ENCODE measurements around the gene UBTD1.

Gene UBTD1

DNA sequence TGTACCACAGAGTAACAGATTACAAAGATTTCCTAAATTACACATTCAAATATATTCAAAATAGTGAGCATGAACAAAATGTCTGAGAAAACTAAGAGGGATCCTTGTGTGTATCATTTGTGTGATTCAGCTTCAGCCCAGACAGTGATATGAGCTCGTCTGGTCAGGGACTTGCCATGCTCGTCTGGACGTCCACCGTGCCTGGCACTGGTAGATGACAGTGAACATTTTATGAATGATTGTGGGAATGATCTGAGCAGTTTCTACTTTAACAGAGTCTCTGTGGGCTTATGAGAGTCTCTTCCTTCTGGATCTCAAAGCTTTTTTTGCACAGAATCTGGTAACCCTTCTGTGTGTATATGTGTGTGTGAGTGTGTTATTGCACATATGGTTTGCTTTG lies 39.7 kb downstream of the UBTD1 start:
- H3K4me3 ChIP-seq (ENCODE audit: low read length): no peak overlapping the region
- TF ChIP-seq, protein P1, sequence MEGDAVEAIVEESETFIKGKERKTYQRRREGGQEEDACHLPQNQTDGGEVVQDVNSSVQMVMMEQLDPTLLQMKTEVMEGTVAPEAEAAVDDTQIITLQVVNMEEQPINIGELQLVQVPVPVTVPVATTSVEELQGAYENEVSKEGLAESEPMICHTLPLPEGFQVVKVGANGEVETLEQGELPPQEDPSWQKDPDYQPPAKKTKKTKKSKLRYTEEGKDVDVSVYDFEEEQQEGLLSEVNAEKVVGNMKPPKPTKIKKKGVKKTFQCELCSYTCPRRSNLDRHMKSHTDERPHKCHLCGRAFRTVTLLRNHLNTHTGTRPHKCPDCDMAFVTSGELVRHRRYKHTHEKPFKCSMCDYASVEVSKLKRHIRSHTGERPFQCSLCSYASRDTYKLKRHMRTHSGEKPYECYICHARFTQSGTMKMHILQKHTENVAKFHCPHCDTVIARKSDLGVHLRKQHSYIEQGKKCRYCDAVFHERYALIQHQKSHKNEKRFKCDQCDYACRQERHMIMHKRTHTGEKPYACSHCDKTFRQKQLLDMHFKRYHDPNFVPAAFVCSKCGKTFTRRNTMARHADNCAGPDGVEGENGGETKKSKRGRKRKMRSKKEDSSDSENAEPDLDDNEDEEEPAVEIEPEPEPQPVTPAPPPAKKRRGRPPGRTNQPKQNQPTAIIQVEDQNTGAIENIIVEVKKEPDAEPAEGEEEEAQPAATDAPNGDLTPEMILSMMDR (IDR thresholded peaks at IDR 0.05; ENCODE audit: insufficient read depth, low read depth, low read length, missing control alignments): no peak
- DNase-seq (ENCODE audit: low read depth): peak; percentile 54

- no peak overlapping the region for H3K4me3 ChIP-seq (ENCODE audit: low read length)
- DNase-seq (ENCODE audit: low read depth): peak; percentile 49
- TF ChIP-seq, protein P1 (IDR thresholded peaks at IDR 0.05; ENCODE audit: insufficient read depth, low read depth, low read length, missing control alignments): no peak
Measured at GRCh38 chr10:97538839-97539238, 40.1 kb downstream of the UBTD1 start.

DNA sequence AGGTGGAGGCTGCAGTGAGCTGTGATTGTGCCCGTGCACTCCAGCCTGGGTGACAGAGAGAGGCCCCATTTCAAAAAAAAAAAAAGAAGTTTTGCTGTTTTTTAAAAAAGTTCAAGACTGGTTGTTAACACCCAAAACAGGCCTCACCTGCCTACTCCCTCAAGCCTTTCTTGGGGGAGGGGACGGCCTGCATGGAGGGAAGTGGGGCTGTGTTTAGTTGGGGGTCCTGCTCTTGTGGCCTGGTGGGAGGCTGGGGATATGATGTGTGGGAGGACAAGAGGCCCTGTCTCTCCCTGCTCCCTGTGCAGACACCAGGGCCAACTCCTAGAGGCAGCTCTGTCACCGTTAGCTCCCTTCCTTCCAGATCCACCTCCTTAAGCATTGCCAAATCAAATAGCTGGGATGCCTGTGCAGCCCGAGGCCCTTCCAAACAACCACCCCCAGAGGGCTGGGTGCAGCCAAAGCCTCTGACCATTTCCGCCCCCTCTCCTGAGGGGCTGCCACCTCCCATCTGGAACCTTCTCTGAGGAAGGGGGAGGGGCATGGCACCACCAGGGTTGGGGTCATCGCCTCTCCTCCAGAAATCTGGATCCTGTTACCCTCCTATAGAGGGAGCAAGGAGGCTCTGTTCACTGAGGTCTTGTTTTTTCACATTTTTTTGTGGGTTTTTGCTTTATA lies 40.9 kb downstream of the UBTD1 start:
- peak; percentile 36 for DNase-seq (ENCODE audit: low read depth)
- TF ChIP-seq, protein P1 (IDR thresholded peaks at IDR 0.05; ENCODE audit: insufficient read depth, low read depth, low read length, missing control alignments): peak; percentile 27
- no peak overlapping the region for H3K4me3 ChIP-seq (ENCODE audit: low read length)

DNA sequence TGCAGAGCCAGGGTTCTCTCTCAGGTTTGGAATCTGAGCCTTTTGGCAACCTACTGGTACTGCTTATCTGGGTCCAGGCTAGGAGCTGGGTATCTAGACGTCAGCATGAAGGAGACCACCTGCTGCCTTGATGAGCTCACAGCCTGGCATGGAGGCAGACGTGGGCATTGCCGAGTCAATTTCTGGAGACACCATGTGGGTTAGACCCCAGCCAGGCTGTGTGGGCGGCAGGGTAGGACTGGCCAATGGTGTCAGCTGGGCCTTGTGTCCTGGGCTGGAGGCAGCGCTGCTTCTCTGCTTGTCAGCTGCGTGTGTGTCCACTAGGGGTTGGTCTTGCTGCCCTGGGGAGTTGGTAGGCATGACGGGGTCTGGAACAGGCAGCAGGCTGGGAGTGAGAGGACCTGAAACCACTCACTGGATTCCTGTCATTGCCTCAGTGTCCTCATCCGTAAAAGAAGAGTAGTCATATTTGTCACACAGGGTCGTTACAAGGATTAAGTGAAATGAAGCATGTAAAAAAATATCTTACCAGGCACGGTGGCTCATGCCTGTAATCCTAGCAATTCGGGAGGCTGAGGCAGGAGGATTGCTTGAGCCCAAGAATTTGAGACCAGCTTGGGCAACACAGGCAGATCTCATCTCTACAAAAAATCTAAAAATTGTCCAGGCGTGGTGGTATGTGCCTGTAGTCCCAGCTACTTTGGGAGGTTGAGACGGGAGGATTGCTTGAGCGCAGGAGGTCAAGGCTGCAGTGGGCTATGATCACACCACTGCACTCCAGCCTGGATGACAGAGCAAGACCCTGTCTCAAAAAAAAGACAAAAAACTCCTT lies 42.2 kb downstream of the UBTD1 start:
- DNase-seq (ENCODE audit: low read depth): no peak
- TF ChIP-seq, protein P1 (IDR thresholded peaks at IDR 0.05; ENCODE audit: insufficient read depth, low read depth, low read length, missing control alignments): no peak
- no peak overlapping the region for H3K4me3 ChIP-seq (ENCODE audit: low read length)

GRCh38 chr10:97542169-97543024 lies 43.7 kb downstream of the UBTD1 start:
- peak; percentile 97 for DNase-seq (ENCODE audit: low read depth)
- H3K4me3 ChIP-seq (ENCODE audit: low read length): no peak overlapping the region
- TF ChIP-seq, protein P1 (IDR thresholded peaks at IDR 0.05; ENCODE audit: insufficient read depth, low read depth, low read length, missing control alignments): no peak

DNA sequence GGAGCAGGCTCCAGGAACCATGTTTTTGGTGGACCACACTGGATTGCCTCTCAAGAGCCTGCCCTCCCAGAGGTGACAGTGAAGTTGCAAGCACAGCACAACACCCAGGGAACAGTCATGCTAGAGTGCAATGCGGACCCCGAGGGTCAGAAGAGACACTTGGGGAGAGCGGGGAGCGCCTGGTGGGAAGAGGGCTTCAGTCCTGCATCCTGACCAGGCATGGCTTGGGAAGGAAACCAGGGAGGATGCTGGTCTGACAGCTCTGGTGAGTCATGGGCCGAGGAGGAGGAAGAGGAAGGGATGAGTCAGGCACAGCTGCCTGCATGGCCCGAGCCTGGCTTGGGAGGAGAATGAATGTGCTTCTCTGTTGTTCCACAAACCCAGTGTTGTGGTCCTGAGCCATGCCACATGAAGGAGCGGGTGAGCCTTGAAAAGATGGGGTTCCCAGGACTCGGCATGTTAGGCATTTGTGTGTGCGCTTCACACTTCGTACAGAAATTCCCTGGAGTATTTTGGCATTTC lies 44.4 kb downstream of the UBTD1 start:
- DNase-seq (ENCODE audit: low read depth): peak; percentile 97
- H3K4me3 ChIP-seq (ENCODE audit: low read length): no peak overlapping the region
- TF ChIP-seq, protein P1 (IDR thresholded peaks at IDR 0.05; ENCODE audit: insufficient read depth, low read depth, low read length, missing control alignments): no peak
